ENCODE data around the gene SREBF2. TPM values are rescaled to one million over a fixed set of nuclear protein-coding genes. Genes with fewer than 3 reads are reported as not detected.

SREBF2 gene
- total and polyA plus RNA-seq, 2 of the 8 experiments (the other 6 are each of a cell fraction or from before 2014, with no cell fraction given), result 125 to 144 TPM

DNA sequence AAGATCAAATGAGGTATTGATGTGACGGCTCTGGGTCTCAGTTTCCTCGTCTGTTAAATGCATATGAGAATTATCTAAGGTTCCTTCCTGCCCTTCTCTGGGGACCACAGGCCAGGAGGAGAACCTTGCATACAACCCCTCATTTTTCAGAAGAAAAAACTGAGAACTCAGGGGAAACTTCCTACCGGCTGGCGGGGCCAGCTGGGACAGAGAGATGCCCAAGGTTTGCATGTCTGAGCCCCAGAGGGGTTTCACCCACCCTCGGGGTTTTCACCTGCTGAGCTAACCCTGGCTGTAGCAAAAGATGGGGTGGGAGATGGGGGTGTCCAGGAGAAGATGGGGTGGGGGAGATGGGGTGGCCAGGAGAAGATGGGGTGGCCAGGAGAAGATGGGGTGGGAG is 89.4 kb downstream of the SREBF2 start:
- Histone ChIP-seq H3K4me1 (replicated peaks in 1 of 4; ENCODE audit: control insufficient read depth in 3 of 4, insufficient read depth in 4 of 4, low read length in 3 of 4) (peaks cover 0 to 16% (median 12%) of the 10 kb centered on the region in 4 experiments; a peak in 6 of 7 replicates), H4K20me1 (replicated peaks in 1 of 2; ENCODE audit: control insufficient read depth in 1 of 2, insufficient read depth in 2 of 2, low read length in 2 of 2) (peaks cover 0 to 6% of the 10 kb centered on the region in 2 experiments), H3K4me3 (ENCODE audit: extremely low read depth in 1 of 4, insufficient read depth in 2 of 4, low read depth in 3 of 4, low read length in 4 of 4) (no peak overlapping the region), H3K9ac (replicated peaks in 1 of 4; ENCODE audit: extremely low read depth in 1 of 4, low read depth in 3 of 4, low read length in 3 of 4) (no peak overlapping the region), H3K79me1 (ENCODE audit: low read depth, low read length) (no peaks in the 10 kb centered on the region), H3K23ac (ENCODE audit: insufficient read length) (no peak overlapping the region), H2AK5ac (ENCODE audit: low read depth, low read length) (no peak overlapping the region), H3K27ac (ENCODE audit: low read depth, low read length) (no peak overlapping the region), H3K9me3 (ENCODE audit: insufficient read depth in 2 of 2, low read depth in 1 of 2, low read length in 1 of 2) (no peaks in the 10 kb centered on the region), H3K23me2 (ENCODE audit: low read depth, low read length) (peaks cover 8% of the 10 kb centered on the region; the same call in 1 of the 2 replicates), H3K27me3 (replicated peaks in 1 of 4; ENCODE audit: control insufficient read depth in 3 of 4, extremely low read depth in 1 of 4, insufficient read depth in 3 of 4, low read length in 3 of 4) (peaks cover 20 to 79% (median 65%) of the 10 kb centered on the region in 4 experiments), H3K79me2 (ENCODE audit: control insufficient read depth in 1 of 2, insufficient read depth in 2 of 2, low read length in 2 of 2) (no peaks in the 10 kb centered on the region), H3K18ac (ENCODE audit: extremely low read depth, low read length) (no peak overlapping the region), H2BK120ac (replicated peaks; ENCODE audit: low read depth, low read length) (no peak overlapping the region), H2BK15ac (ENCODE audit: low read length) (no peak overlapping the region), H4K8ac (ENCODE audit: extremely low read depth, insufficient read depth, low read length) (no peak overlapping the region), H2BK12ac (ENCODE audit: low read depth, low read length) (no peak overlapping the region), H2AFZ (ENCODE audit: low read length) (no peak overlapping the region), H2BK20ac (ENCODE audit: low read length) (no peak overlapping the region), H3K4ac (replicated peaks; ENCODE audit: insufficient read length, low read depth, low read length) (no peak overlapping the region), H4K5ac (ENCODE audit: insufficient read length, low read depth, low read length) (no peak overlapping the region), H3K56ac (replicated peaks; ENCODE audit: insufficient read length, low read depth, low read length) (no peak overlapping the region), H3K14ac (ENCODE audit: insufficient read length) (no peak overlapping the region), H3K36me3 (ENCODE audit: control insufficient read depth in 2 of 4, insufficient read depth in 4 of 4, low read length in 3 of 4) (no peaks in the 10 kb centered on the region), H3K4me2 (ENCODE audit: insufficient read depth in 1 of 2, low read depth in 2 of 2, low read length in 2 of 2) (no peak overlapping the region), H4K91ac (replicated peaks; ENCODE audit: insufficient read length, low read length) (no peak overlapping the region), H2BK5ac (ENCODE audit: low read depth, low read length) (no peak overlapping the region)
- CTCF ChIA-PET (ENCODE audit: partially characterized antibody), result interaction anchor here (0.6 to 4.9 kb wide), 5 partner anchors 10 to 238 kb away, joined by 3 to 22 read pairs (median 3); partner anchors contain the start of genes MEI1 and WBP2NL
- POLR2A ChIA-PET (ENCODE audit: partially characterized antibody), result interaction anchor here (0.7 to 1.2 kb wide), 2 partner anchors 14 to 24 kb away, joined by 3 to 5 read pairs; no protein-coding TSS in a partner anchor
- TF ChIP-seq JUND (IDR thresholded peaks at IDR 0.05; ENCODE audit: low read length), result no peak
- TF ChIP-seq, protein P1, sequence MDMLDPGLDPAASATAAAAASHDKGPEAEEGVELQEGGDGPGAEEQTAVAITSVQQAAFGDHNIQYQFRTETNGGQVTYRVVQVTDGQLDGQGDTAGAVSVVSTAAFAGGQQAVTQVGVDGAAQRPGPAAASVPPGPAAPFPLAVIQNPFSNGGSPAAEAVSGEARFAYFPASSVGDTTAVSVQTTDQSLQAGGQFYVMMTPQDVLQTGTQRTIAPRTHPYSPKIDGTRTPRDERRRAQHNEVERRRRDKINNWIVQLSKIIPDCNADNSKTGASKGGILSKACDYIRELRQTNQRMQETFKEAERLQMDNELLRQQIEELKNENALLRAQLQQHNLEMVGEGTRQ (IDR thresholded peaks at IDR 0.05; ENCODE audit: low read length), result no peak
- no peak for DNase-seq (ENCODE audit: low read depth in 1 of 2, low spot score in 2 of 2)
- WGBS, 2 experiments (ENCODE audit: extremely low coverage in 1 of 2, insufficient coverage in 1 of 2, insufficient read length in 1 of 2, insufficient replicate concordance in 2 of 2, low coverage in 1 of 2, low lambda C conversion rate in 2 of 2, missing lambda C conversion rate in 1 of 2), result 82% methylated on average over 5 of the region's 5 CpGs; no CpG with 5 or more reads in 1 of the 2 experiments
- FAIRE-seq, result no peak

Data from H1 (cell line).